ENCODE results near the gene KIRREL1. TPM values are rescaled to one million over a fixed set of nuclear protein-coding genes. Genes with fewer than 3 reads are reported as not detected.

The KIRREL1 gene
- total RNA-seq, 1 experiment from 2014 or later = 30.5 TPM

DNA sequence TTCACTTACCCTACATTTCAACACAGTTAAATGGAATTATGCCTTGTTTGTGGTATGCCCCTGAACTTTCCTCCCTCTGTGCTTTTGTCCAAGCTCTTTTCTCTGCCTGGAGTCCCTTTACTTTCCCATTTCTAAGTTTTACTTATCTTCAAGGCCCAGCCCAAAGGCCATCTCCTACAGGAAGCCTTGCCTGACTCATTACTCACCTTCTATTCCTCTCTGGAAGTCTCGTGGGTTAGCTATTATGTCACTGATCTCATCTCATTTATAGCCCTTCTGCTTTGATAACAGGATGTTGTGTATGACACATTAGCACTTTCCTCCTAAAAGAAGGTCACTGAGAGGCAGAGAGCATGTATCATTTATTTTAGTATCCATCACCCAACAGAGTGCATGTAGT is 108.5 kb downstream of the KIRREL1 start:
- no peaks in the 10 kb centered on the region; the same call in 1 of the 2 replicates for H3K27me3 Mint-ChIP-seq (ENCODE audit: low read depth)
- H3K4me3 Mint-ChIP-seq = no peak overlapping the region; a peak in 1 of 5 replicates
- WGBS (ENCODE audit: extremely low coverage, insufficient read length, low lambda C conversion rate) = no CpG with 5 or more reads among the region's 1 CpG
- Histone ChIP-seq H3K9ac (ENCODE audit: extremely low read depth, insufficient read length, low read length) (no peak overlapping the region), H3K79me2 (ENCODE audit: insufficient read depth, low read length) (no peaks in the 10 kb centered on the region), H2BK15ac (ENCODE audit: low read depth, low read length) (no peak overlapping the region), H4K20me1 (ENCODE audit: control insufficient read depth, insufficient read depth, insufficient read length) (no peaks in the 10 kb centered on the region), H3K79me1 (ENCODE audit: insufficient read depth, low read depth, low read length, poor library complexity, severe bottlenecking) (no peaks in the 10 kb centered on the region), H4K5ac (ENCODE audit: insufficient read length, low read depth, low read length) (no peak overlapping the region), H2BK20ac (ENCODE audit: low read depth, low read length, poor library complexity, severe bottlenecking) (no peak overlapping the region), H2BK120ac (ENCODE audit: low read depth, low read length, poor library complexity, severe bottlenecking) (no peak overlapping the region), H3K4me2 (ENCODE audit: insufficient read depth, insufficient read length, low read length) (no peak overlapping the region), H3K4me1 (ENCODE audit: insufficient read depth, low read length) (peaks cover 49% of the 10 kb centered on the region), H4K8ac (replicated peaks; ENCODE audit: insufficient read length, low read depth, low read length) (no peak overlapping the region), H3K27me3 (ENCODE audit: insufficient read depth, low read length) (no peaks in the 10 kb centered on the region), H3K9me3 (ENCODE audit: control insufficient read depth, low read depth, low read length) (no peaks in the 10 kb centered on the region), H4K91ac (ENCODE audit: insufficient read length, low read depth, low read length) (no peak overlapping the region), H3K56ac (ENCODE audit: insufficient read length, low read depth, low read length) (no peak overlapping the region), H3K23me2 (ENCODE audit: insufficient read length, low read depth, low read length, poor library complexity, severe bottlenecking) (peaks cover 4% of the 10 kb centered on the region), H2BK12ac (ENCODE audit: insufficient read length, low read depth, low read length) (no peak overlapping the region), H2AFZ (ENCODE audit: low read length) (no peak overlapping the region), H3K27ac (ENCODE audit: insufficient read length, low read depth, low read length) (no peak overlapping the region), H3K18ac (ENCODE audit: insufficient read length, low read depth, low read length) (no peak overlapping the region), H3K4ac (ENCODE audit: low read depth, low read length) (no peak overlapping the region), H2BK5ac (ENCODE audit: insufficient read length, low read length) (no peak overlapping the region), H2AK5ac (ENCODE audit: insufficient read length, low read length) (no peak overlapping the region), H3K14ac (ENCODE audit: insufficient read depth, low read length) (no peak overlapping the region), H3K23ac (ENCODE audit: insufficient read length, low read depth, low read length) (no peak overlapping the region), H3T11ph (ENCODE audit: low read length) (no peak overlapping the region)
- H3K27ac Mint-ChIP-seq = peak overlapping the region; percentile 77 to 98 (median 97)
- TF ChIP-seq, protein P1, sequence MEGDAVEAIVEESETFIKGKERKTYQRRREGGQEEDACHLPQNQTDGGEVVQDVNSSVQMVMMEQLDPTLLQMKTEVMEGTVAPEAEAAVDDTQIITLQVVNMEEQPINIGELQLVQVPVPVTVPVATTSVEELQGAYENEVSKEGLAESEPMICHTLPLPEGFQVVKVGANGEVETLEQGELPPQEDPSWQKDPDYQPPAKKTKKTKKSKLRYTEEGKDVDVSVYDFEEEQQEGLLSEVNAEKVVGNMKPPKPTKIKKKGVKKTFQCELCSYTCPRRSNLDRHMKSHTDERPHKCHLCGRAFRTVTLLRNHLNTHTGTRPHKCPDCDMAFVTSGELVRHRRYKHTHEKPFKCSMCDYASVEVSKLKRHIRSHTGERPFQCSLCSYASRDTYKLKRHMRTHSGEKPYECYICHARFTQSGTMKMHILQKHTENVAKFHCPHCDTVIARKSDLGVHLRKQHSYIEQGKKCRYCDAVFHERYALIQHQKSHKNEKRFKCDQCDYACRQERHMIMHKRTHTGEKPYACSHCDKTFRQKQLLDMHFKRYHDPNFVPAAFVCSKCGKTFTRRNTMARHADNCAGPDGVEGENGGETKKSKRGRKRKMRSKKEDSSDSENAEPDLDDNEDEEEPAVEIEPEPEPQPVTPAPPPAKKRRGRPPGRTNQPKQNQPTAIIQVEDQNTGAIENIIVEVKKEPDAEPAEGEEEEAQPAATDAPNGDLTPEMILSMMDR (conservative IDR thresholded peaks at IDR 0.05) = no peak
- H3K4me1 Mint-ChIP-seq = peaks cover 94 to 95% of the 10 kb centered on the region in 2 experiments
- no peak for DNase-seq
- H3K9me3 Mint-ChIP-seq = no peaks in the 10 kb centered on the region
- no peaks in the 10 kb centered on the region for H3K36me3 Mint-ChIP-seq (ENCODE audit: insufficient read depth in 1 of 3, low read depth in 3 of 3)

All from H9 (cell line).